Parathyroid adenoma (tissue), 2 donors: ENCODE measurements around the gene GGA1.

Experiments used
- H2AFZ ChIP-seq: fragments of 300-600 bp; sonication (generic); one replicate; pipeline ENCODE4 v1.7.0; 2017; ENCODE audit warnings: antibody characterized with exemption, mild to moderate bottlenecking
- H3K27ac ChIP-seq: fragments of 300-600 bp; sonication (generic); one replicate; pipeline ENCODE4 v1.7.0; 2017
- H3K27me3 ChIP-seq: fragments of 300-600 bp; sonication (generic); one replicate; pipeline ENCODE4 v1.7.0; 2017; ENCODE audit warnings: low read length; ENCODE audit not compliant: control insufficient read depth, insufficient read depth
- H3K36me3 ChIP-seq: fragments of 300-600 bp; sonication (generic); one replicate; pipeline ENCODE4 v1.7.0; 2017; ENCODE audit warnings: low read length; ENCODE audit not compliant: control insufficient read depth, insufficient read depth
- H3K4me1 ChIP-seq: fragments of 300-600 bp; sonication (generic); one replicate; pipeline ENCODE4 v1.7.0; 2017; ENCODE audit warnings: control low read depth
- H3K4me2 ChIP-seq: fragments of 300-600 bp; sonication (generic); one replicate; pipeline ENCODE4 v1.7.0; 2017; ENCODE audit warnings: low read length
- H3K4me3 ChIP-seq: fragments of 300-600 bp; sonication (generic); one replicate; pipeline ENCODE4 v1.7.0; 2017; ENCODE audit warnings: low read depth, low read length
- H3K79me2 ChIP-seq: fragments of 300-600 bp; sonication (generic); one replicate; pipeline ENCODE4 v1.7.0; 2017; ENCODE audit warnings: control low read depth
- H3K9ac ChIP-seq: fragments of 300-600 bp; sonication (generic); one replicate; pipeline ENCODE4 v1.7.0; 2017; ENCODE audit warnings: mild to moderate bottlenecking
- H3K9me3 ChIP-seq: fragments of 300-600 bp; sonication (generic); one replicate; pipeline ENCODE4 v1.7.0; 2017; ENCODE audit warnings: low read length; ENCODE audit not compliant: control insufficient read depth
- CTCF ChIP-seq: fragments of 300-600 bp; sonication (generic); IDR thresholded peaks from one replicate; pipeline ENCODE4 v1.7.0; 2017; ENCODE audit warnings: antibody characterized with exemption, mild to moderate bottlenecking
- donor health status: primary hyperparathyroidism.

Gene GGA1

GRCh38 chr22:37643225-37643847 lies 34.7 kb downstream of the GGA1 start:
- H3K79me2 ChIP-seq: peaks cover 2% of the 10 kb centered on the region
- H3K4me1 ChIP-seq: peaks cover 6% of the 10 kb centered on the region
- H3K4me2 ChIP-seq: no peak overlapping the region
- H2AFZ ChIP-seq: peak overlapping the region; percentile 42
- no peaks in the 10 kb centered on the region for H3K9me3 ChIP-seq
- peak; percentile 80 for TF ChIP-seq CTCF
- no peak overlapping the region for H3K4me3 ChIP-seq
- H3K36me3 ChIP-seq: no peaks in the 10 kb centered on the region
- H3K27me3 ChIP-seq: no peaks in the 10 kb centered on the region
- no peak overlapping the region for H3K27ac ChIP-seq
- H3K9ac ChIP-seq: no peak overlapping the region

GRCh38 chr22:37647317-37647716 lies 38.7 kb downstream of the GGA1 start:
- Histone ChIP-seq H3K27ac (no peak overlapping the region), H3K79me2 (peaks cover 2% of the 10 kb centered on the region), H3K4me2 (no peak overlapping the region), H3K36me3 (no peaks in the 10 kb centered on the region), H3K4me3 (no peak overlapping the region), H3K4me1 (no peaks in the 10 kb centered on the region), H3K9me3 (no peaks in the 10 kb centered on the region), H2AFZ (no peak overlapping the region), H3K27me3 (no peaks in the 10 kb centered on the region), H3K9ac (no peak overlapping the region)
- TF ChIP-seq CTCF: no peak

- Histone ChIP-seq H3K79me2 (peaks cover 2% of the 10 kb centered on the region), H3K4me1 (no peaks in the 10 kb centered on the region), H3K36me3 (no peaks in the 10 kb centered on the region), H3K9ac (no peak overlapping the region), H3K27ac (no peak overlapping the region), H3K27me3 (no peaks in the 10 kb centered on the region), H3K9me3 (no peaks in the 10 kb centered on the region), H2AFZ (no peak overlapping the region), H3K4me2 (no peak overlapping the region), H3K4me3 (no peak overlapping the region)
- TF ChIP-seq CTCF: no peak
Observed at GRCh38 chr22:37647928-37648327, 39.3 kb downstream of the GGA1 start.

GRCh38 chr22:37650463-37651136 lies 42.0 kb downstream of the GGA1 start:
- no peak for TF ChIP-seq CTCF
- H3K79me2 ChIP-seq: no peaks in the 10 kb centered on the region
- no peak overlapping the region for H3K4me2 ChIP-seq
- no peaks in the 10 kb centered on the region for H3K9me3 ChIP-seq
- no peaks in the 10 kb centered on the region for H3K27me3 ChIP-seq
- no peak overlapping the region for H3K27ac ChIP-seq
- no peak overlapping the region for H3K9ac ChIP-seq
- H3K36me3 ChIP-seq: no peaks in the 10 kb centered on the region
- H2AFZ ChIP-seq: no peak overlapping the region
- no peaks in the 10 kb centered on the region for H3K4me1 ChIP-seq
- H3K4me3 ChIP-seq: no peak overlapping the region
